COLO668 (cell line): Measurements from ENCODE around the gene WDR55.
A peak's percentile ranks its signal among the peaks of the same experiment; 100 is the strongest.
"Not testable (repeated sequence)": the region's sequence is repeated elsewhere in the genome, so short reads cannot be mapped to it uniquely, and the experiment has no call there.

ENCODE experiments used
- DNase-seq: peaks from one replicate; lab custom pipeline; 2025; ENCODE audit not compliant: unreplicated experiment; lab: John Stamatoyannopoulos, UW

Gene WDR55

DNA sequence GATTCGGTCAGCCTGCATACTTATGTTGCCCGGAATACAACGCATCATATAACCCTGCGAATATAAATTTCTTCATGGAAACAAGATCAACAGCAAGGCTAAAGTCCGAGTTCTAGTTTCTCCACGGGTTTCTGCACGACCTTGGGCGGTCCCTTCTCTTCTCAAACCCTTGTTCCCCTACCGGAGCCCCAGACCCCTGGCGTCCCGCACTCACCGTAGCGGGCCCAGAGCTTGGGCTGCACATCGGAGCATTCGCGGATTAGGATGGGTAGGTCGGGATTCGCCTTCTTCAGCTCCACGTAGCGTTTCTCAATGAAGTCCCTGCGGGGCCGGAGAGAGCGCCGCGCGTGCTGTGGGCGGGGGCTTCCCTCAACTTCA, 17.7 kb upstream of the WDR55 start:
- DNase-seq, result peak; percentile 17

DNA sequence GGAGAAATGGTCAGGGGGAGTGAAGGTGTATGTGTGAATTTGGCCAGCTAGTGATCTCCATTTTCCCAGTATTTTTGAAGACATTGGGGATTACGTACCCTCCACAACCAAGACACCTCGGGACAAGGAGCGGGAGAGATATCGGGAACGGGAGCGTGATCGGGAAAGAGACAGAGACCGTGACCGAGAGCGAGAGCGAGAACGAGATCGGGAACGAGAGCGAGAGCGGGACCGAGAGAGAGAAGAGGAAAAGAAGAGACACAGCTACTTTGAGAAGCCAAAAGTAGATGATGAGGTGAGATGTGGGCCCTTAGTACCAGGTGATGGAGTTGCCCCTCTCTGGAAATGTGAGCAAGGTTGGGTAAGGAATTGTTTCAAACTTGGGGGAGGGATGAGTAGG, 5.8 kb upstream of the WDR55 start:
- DNase-seq, result no peak

DNA sequence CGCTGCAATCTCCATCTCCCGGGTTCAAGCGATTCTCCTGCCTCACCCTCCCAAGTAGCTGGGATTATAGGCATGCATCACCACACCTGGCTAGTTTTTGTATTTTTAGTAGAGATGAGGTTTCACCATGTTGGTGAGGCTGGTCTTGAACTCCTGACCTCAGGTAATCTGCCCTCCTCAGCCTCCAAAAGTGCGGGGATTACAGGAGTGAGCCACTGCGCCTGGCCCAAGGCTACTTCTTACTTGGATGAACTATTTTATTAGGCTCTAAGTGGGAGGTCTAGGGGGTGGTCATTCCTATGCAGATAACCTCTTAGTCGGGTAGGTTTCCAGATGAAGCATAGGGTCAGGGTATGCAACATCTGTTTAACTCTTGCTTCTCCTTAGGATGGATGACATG, 4.3 kb upstream of the WDR55 start:
- not testable (repeated sequence) for DNase-seq

DNA sequence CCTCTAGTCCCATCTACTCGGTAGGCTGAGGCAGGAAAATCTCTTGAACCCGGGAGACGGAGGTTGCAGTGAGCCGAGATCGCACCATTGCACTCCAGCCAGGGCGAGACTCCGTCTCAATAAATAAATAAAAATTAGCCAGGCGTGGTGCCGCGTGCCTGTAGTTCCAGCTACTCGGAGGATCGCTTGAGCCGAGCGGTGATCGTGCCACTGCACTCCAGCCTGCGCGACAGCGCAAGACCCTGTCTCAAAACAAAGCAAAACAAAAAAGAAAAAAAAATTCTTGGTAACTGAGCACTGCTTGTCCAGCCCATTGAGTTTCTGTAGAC, 710 bp upstream of the WDR55 start:
- DNase-seq, result no peak

DNA sequence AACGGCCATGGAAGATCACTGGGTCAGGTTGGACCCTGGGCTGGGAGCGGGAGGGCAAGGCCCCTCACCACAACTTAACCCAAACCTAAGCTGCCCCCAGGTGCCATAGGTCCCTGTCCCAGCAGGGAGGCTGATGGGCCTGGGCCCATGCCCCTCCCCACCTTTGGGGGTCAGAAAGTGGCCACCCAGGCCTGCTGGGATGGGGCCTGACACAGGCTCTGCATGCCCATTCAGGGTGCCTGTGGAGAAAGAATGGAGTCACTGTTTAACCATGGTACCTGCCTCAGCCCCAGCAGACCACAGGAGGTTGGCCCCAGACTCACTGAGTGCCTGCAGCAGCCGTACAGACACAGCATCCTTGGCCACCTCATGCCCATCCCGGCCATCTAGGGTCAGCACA, 6.3 kb downstream of the WDR55 start:
- DNase-seq, result not testable (repeated sequence)

DNA sequence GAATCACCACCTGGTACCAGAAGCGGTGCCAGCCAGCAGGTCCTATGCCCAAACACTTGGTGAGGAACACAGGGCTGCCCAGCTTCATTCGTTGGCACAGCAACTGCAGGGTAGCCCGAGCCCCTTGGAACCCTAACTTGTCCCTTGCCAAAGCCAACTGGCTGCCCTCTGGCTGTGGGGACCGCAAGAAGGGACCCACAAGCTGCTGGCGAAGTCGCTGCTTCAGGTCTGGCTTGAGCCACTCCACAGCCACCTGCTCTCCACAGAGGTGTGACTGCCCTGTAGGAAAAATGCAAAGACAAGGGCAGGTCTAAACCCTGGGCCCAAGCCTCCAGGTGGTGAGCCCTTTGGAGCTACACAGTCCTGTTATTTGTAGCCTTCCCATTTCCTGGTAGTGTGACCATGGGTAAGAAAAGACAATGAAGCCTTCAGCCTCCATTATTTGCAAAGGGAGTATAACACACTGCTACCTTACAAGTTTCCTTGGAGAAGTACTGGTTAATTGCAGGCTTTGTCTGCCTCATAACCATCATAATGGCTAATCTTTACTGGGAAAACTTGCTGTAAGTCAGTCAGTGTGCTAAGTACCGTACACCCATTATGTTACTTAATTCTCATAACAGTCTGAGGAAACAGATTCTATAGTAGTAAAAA, 6.9 kb downstream of the WDR55 start:
- no peak for DNase-seq

DNA sequence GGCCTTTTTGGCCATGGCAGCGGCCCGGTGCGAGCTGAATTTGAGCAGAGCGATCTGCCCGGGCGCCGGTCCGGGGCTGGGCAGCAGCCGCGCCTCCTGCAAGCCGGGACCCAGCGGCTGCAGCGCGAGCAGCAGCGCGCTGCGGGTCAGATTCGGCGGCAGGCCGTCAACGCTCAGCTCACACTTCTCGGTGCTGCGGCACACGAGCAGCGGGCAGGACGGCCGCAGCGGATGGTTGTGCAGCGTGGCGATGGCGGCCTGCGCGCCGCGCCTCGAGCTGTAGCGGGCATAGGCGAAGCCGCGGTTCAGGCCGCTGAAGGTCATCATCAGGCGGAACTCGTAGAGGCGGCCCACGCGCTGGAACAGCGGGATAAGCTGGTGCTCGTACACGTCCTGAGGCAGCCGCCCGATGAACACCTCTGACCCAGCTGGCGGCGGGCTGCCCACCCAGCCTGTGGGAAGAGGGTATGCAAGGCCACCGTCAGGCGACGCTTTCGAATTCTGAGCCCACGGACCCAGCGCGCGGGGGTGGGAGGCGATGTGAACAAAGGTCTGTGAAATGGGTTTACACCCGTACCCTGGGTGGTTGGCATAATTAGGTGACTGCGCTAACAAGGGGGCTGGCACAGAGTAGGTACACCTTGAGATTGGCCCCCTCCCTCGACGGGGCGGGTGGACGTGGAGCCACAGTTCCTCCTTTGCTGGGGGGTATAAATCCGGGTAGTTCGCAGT, 7.9 kb downstream of the WDR55 start:
- peak; percentile 29 for DNase-seq

DNA sequence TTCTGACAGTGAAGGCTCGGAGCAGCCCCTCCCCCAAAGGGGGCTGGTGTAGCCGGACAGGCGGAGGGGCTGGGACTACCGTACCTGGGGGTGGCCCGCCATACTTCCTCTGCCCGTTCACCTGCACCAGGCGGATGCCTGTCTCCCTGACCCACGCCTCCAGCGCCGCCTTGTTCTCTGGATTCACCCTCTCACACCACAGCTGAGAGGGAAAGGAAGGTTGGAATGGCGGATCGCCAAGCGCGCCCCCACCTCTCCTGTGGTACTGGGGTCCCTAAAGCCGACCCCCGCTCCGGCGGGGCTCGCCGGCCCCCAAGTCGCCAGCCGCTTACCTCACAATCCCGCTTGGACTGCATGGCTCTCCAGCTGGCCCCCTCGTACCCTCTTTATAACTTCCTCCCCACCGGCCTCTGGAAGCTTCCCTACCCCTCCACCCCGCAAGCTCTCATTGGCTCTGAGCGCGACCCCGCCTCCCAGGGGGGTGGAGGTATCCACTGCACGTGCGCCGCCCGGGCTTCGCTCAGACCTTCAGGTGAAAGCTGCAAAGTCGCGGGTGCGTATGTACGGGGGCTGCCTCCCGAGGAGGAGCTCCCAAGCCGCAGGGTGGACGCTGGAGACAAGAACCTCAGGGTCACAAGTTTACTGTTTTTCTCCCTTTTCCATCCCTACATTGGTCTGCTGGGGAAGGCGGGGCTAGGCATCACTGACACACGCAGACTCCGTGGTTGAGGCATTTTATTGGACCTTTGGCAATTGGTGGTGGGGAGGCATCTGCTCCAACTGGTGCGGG, 8.7 kb downstream of the WDR55 start, which contains the start of gene DND1:
Gene DND1 (minus strand): TSS at position 390 of the 790 bp plus-strand sequence. CDS start 34 bp downstream, at position 356.
- no peak for DNase-seq

DNA sequence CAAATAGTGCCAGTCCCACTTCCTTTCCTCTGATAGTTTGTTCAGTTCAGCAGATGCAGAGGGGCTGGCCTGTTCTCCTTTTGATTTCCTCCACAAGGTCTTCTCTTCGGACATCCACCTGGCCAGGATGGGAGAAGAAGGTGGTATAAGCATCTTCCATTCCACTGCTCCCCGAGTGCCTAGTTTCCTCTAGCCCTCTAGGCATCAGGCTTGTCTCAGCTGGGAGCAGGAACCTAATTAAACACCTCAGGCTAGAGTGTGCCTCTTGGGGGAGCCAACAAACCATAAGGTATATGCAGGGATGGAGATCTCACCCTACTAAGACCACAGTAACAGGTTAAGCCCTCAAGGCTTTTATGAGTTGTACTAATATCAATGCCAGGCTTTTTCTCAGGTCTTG, 9.5 kb downstream of the WDR55 start:
- no peak for DNase-seq

DNA sequence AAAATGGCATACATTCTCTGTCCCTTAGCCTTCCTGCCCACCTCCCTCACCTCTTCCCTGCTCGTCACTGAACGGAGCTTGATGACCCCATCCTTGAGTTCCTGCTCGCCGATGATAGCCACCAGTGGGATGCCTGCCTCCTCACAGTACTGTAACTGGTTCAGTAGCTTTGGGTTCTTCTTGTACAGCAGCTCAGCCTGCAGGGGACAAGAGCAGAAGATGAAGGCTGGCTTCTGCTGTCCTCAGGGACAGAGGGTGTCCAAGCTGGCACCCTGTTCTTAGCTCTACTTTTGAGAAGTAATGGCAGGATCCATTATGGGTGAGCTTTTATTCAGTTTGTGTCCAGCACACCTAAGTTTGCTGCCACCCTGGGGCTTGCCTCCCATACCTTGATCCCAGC, 9.9 kb downstream of the WDR55 start:
- no peak for DNase-seq

DNA sequence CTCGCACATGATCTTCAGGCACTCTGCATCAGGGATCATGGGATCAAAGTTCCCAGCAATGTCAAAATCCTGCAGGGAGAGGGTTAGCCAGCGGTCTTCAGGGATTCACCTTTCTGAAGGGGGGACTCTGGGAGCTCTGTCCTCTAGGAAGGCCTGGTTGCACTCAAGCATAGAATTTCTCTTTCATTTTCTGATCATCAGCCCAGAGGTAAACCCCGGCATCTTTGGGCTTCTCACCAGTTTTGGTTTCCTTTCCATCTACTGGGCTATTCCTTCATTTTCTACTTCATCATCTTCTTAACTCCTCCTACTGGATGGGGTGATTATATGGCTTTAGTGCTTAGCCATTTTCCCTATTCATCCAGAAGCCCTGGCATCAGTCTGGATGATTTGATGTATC, 13.2 kb downstream of the WDR55 start:
- DNase-seq, result no peak

DNA sequence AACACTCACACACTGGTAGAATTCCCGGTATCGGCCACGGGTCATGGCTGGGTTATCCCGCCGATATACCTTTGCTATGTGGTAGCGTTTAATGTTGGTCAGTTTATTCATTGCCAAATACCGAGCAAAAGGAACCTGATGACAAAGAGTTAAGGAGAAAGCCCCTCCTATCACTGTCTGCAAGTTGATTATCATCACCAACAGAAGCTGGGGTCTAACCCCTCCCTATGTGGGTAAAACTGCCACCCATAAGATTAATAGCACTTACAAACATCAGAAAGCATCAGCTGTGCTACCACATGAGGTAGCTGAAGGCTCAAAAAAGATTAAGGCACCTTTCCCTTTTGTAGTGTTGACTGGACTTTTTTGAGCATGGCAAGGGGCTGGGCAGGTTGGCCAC, 14.3 kb downstream of the WDR55 start:
- no peak for DNase-seq

DNA sequence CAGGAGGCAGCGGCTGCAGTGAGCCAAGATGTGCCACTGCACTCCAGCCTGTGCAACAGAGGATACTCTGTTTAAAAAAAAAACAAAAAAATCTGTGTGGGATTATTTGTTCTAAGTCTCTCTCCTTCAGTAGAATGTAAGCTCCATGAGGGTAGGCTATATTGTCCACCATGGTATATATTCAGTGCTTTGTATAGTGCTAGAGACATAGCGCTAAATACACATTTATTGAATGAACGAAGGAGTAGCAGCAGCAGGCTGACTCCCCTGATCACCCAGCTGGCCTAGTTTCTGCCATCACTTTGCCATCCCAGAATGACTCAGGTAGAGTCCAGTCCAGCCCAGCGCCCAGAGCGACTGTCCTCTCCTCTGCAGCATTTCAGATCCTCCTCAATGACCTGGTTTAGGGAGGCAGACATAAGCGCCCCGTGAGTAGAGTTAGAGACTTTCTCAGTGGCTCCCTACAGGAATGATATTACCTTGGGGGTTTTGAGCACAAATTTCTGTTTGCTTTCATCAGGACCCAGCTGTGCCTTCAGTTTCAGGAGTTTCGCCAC, 25.8 kb downstream of the WDR55 start:
- DNase-seq, result peak; percentile 4

DNA sequence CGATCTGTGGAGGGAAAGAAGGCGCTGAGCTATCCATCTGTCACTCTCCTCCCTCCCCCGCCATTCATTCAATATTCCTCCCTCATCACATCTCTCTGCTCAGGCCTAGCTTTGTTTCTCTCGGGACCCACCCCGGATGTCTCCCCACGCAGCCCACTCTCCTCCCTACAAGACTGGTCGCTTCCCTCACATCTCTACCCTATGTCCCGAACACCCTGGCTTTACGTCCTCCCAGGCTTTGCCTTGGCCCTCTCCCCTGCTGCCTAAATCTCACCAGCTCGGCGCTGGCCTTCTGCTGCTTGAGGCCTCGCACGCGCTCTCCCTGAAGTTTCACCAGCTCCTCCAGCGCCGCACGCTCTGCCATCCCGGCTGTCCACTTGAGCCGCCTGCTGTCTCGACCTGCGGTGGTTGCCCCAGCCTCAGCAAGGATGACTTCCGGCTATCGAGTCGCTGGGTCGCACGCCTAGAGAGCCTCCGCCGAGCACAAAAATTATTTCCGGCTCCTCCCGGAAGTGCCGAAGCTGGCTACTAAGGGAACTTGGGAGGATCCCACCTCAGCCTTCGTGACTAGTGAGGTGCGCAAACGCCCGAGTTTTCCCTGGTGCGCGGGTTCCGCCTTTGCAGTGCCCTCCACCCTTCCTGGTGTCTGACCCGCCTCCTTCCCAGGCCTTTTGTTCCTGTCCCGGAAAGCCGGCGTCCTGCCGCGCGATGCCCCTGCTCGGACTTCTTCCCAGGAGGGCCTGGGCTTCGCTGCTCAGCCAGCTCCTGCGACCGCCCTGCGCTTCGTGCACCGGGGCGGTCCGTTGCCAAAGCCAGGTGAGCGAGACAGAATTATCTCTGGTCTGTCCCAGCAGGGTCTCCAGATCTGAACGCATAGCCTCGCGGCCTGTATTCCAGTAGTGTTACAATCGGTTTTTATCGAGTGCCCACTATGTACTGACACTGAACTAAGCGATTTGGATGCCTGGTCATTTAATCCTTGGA, 26.5 kb downstream of the WDR55 start, which contains the start of the genes HARS1 and HARS2:
Gene HARS1 (minus strand): TSS at position 430 of the 984 bp plus-strand sequence. CDS start 66 bp downstream, at position 364.
Gene HARS2 (plus strand): TSS at position 515 of the 984 bp plus-strand sequence. CDS start 194 bp downstream, at position 709.
- peak; percentile 86 for DNase-seq

DNA sequence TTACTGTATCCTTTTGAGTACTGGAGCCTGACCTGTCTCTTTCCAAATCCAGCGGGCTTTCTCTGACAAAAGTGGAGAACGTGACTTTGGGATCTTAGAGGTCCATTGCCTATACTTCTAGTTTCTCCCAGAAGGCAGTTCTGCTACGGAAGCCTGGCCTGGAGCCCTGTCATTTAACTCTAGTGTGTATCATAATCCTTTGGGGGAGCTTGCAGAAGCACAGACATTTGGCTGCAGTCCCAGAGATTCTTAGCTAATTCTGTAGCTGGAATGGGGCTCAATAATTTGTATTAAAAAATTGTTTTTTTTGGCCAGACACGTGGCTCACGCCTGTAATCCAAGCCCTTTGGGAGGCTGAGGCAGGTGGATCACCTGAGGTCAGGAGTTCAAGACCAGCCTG, 29.6 kb downstream of the WDR55 start:
- DNase-seq, result no peak

DNA sequence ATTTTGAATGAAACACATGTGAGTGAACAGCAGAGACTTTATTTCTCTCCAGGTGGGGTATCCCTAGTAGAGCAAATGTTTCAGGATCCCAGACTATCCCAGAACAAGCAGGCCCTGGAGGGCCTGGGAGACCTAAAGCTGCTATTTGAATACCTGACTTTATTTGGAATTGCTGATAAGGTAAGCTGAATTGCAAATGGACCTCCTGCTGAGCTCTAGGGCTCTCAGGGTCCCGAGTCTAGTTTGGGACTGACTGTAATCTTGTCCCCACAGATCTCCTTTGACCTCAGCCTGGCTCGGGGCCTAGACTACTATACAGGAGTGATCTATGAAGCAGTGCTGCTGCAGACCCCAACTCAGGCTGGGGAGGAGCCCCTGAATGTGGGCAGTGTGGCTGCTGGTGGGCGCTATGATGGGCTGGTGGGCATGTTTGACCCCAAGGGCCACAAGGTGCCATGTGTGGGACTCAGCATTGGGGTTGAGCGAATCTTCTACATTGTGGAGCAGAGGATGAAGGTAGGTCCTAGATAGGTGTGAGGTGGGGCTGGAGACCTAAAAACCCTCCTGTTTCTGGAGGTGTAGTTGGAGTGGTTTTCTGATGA, 32.3 kb downstream of the WDR55 start:
- DNase-seq, result no peak

DNA sequence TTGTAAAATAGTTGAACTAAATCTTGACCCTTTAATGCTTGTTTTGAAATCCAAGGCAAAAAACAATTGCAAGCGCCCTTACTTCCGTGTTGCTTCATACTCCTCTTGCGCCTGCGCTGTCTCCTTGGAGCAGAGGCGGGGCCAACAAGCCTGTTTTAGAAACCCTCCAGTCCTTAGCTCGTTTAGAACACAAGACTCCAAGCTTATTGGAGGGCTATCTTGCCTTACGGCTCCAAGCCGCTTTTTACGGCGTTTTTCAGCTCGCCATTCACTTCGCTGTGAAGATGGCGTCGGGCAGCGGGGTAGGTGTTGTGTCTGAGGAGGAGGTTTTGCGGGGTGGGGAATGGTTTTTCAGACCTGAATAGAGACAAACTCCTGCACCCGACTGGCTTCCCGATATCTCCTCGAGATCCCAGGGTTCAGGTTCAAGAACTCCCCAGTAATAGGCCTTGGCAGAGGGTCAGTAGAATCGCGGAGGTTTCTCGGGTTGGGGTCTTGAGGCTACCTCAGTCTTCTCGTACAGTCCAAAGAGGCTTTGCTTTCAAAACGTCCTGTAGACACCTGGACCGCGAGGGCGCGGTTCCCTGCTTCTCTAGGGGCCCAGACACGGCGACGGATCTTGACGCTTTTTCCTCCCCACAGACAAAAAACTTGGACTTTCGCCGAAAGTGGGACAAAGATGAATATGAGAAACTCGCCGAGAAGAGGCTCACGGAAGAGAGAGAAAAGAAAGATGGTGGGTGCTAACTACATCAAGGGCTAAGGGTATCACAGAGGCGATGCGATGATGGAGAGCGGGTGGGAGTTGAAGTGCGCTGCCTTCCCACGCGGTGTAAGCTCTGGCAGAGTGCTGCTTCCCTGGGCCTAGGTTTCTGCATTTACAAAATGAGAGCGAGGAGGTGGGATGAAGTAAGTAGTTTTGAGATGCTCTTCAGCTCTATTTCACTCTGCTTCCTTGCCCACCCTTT, 35.8 kb downstream of the WDR55 start, which contains the start of gene ZMAT2:
Gene ZMAT2 (plus strand): TSS at position 271 of the 968 bp plus-strand sequence. CDS start 14 bp downstream, at position 285.
- peak; percentile 86 for DNase-seq

DNA sequence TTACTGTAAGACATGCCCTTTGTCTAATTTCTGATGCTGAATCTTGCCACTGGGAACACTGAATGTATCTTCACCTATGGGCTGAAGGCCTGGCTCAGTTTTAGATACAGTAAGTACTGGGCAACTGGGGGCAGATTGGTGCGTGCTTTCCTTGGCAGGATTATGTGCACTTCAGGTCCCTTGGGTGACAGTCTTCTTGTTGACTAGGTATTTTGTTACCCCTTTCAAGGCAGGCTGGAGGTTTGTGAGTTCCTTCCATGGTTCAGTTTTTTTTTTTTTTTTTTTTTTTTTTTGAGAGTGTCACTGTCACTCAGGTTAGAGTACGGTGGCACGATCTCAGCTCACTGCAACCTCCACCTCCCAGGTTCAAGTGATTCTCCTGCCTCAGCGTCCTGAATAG, 43.1 kb downstream of the WDR55 start:
- DNase-seq, result no peak

DNA sequence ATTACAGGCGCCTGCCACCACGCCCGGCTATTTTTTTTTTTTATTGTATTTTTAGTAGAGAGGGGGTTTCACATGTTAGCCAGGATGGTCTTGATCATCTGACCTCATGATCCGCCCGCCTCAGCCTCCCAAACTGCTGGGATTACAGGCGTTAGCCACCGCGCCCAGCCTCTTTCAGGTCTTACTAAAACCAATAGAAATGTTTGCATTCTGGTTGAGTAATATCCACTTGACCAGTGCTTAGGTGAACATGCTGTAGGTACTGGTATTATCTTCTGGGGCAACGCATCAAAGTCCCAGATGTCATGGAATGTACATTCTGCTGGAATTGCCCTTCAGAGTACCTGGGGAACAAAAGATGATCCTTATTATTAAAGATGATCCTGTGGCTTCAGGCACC, 44.1 kb downstream of the WDR55 start:
- not testable (repeated sequence) for DNase-seq
